ENCODE measurements around the gene PAPPA.

PAPPA gene

GRCh38 chr9:116435706-116436105 lies 282.1 kb downstream of the PAPPA start:
- Histone ChIP-seq H3K27me3 (ENCODE audit: low read length) (no peaks in the 10 kb centered on the region), H3K4me3 (ENCODE audit: insufficient read depth, low read length, poor library complexity, severe bottlenecking) (no peak overlapping the region), H3K9ac (ENCODE audit: low read length) (no peak overlapping the region), H3K79me2 (ENCODE audit: insufficient read depth, low read length) (no peaks in the 10 kb centered on the region), H3K9me3 (ENCODE audit: insufficient read depth, low read length) (no peaks in the 10 kb centered on the region), H3F3A (ENCODE audit: insufficient read depth) (no peaks in the 10 kb centered on the region), H4K20me1 (ENCODE audit: low read depth, low read length) (no peaks in the 10 kb centered on the region), H2AFZ (ENCODE audit: low read depth, low read length, severe bottlenecking) (no peak overlapping the region), H3K27ac (ENCODE audit: low read depth, low read length) (no peak overlapping the region), H3K36me3 (ENCODE audit: low read length) (no peaks in the 10 kb centered on the region), H3K9me2 (replicated peaks; ENCODE audit: insufficient read depth, low read length) (no peaks in the 10 kb centered on the region), H3K4me2 (ENCODE audit: low read depth, low read length, poor library complexity, severe bottlenecking) (no peak overlapping the region)
- TF ChIP-seq EZH2phosphoT487 (conservative IDR thresholded peaks at IDR 0.05; ENCODE audit: low read length) = no peak
- TF ChIP-seq CTCF (IDR thresholded peaks at IDR 0.05; ENCODE audit: insufficient read depth, low read length, poor library complexity, severe bottlenecking) = no peak

GRCh38 chr9:116436121-116436520 lies 282.5 kb downstream of the PAPPA start:
- H3K9me2 ChIP-seq (replicated peaks; ENCODE audit: insufficient read depth, low read length) = no peaks in the 10 kb centered on the region
- H3K9ac ChIP-seq (ENCODE audit: low read length) = no peak overlapping the region
- H4K20me1 ChIP-seq (ENCODE audit: low read depth, low read length) = no peaks in the 10 kb centered on the region
- H3K4me3 ChIP-seq (ENCODE audit: insufficient read depth, low read length, poor library complexity, severe bottlenecking) = no peak overlapping the region
- H3K9me3 ChIP-seq (ENCODE audit: insufficient read depth, low read length) = no peaks in the 10 kb centered on the region
- H3K27ac ChIP-seq (ENCODE audit: low read depth, low read length) = no peak overlapping the region
- TF ChIP-seq CTCF (IDR thresholded peaks at IDR 0.05; ENCODE audit: insufficient read depth, low read length, poor library complexity, severe bottlenecking) (no peak), EZH2phosphoT487 (conservative IDR thresholded peaks at IDR 0.05; ENCODE audit: low read length) (no peak)
- no peaks in the 10 kb centered on the region for H3K79me2 ChIP-seq (ENCODE audit: insufficient read depth, low read length)
- H3F3A ChIP-seq (ENCODE audit: insufficient read depth) = no peaks in the 10 kb centered on the region
- H3K27me3 ChIP-seq (ENCODE audit: low read length) = no peaks in the 10 kb centered on the region
- H3K4me2 ChIP-seq (ENCODE audit: low read depth, low read length, poor library complexity, severe bottlenecking) = no peak overlapping the region
- no peak overlapping the region for H2AFZ ChIP-seq (ENCODE audit: low read depth, low read length, severe bottlenecking)
- no peaks in the 10 kb centered on the region for H3K36me3 ChIP-seq (ENCODE audit: low read length)

GRCh38 chr9:116437411-116438370 lies 284.1 kb downstream of the PAPPA start:
- Histone ChIP-seq H3K9me2 (replicated peaks; ENCODE audit: insufficient read depth, low read length) (no peaks in the 10 kb centered on the region), H3K9ac (ENCODE audit: low read length) (no peak overlapping the region), H3F3A (ENCODE audit: insufficient read depth) (no peaks in the 10 kb centered on the region), H3K4me3 (ENCODE audit: insufficient read depth, low read length, poor library complexity, severe bottlenecking) (no peak overlapping the region), H3K36me3 (ENCODE audit: low read length) (no peaks in the 10 kb centered on the region), H4K20me1 (ENCODE audit: low read depth, low read length) (no peaks in the 10 kb centered on the region), H2AFZ (ENCODE audit: low read depth, low read length, severe bottlenecking) (no peak overlapping the region), H3K79me2 (ENCODE audit: insufficient read depth, low read length) (no peaks in the 10 kb centered on the region), H3K27ac (ENCODE audit: low read depth, low read length) (no peak overlapping the region), H3K27me3 (ENCODE audit: low read length) (no peaks in the 10 kb centered on the region), H3K4me2 (ENCODE audit: low read depth, low read length, poor library complexity, severe bottlenecking) (no peak overlapping the region), H3K9me3 (ENCODE audit: insufficient read depth, low read length) (no peaks in the 10 kb centered on the region)
- no peak for TF ChIP-seq EZH2phosphoT487 (conservative IDR thresholded peaks at IDR 0.05; ENCODE audit: low read length)
- TF ChIP-seq CTCF (IDR thresholded peaks at IDR 0.05; ENCODE audit: insufficient read depth, low read length, poor library complexity, severe bottlenecking) = no peak

Measured in SU-DHL-6 (cell line).